ENCODE data around the gene ESCO1.

DNA sequence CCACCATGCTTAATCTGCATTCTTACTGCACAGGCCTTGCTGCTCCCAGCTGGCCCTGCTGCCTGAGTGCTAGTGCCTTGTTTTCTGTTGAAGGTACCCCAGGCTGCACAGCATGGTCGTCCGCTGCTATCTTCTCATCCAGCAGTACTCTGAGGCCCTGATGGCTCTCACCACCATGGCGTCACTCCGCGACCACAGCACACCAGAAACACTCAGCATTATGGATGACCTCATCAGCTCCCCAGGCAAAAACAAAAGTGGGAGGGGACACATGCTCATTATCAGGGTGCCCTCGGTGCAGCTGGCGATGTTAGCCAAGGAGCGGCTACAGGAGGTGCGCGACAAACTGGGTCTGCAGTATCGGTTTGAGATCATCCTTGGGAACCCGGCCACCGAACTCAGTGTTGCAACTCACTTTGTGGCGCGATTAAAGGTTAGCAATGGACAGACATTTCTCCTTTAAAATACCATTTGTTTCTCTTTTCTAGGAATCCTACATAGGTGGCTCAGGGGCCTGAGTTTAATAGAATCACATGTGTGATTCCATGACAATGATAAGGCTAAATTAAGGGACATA is 110.5 kb downstream of the ESCO1 start:
- TF ChIP-seq POLR2A (IDR thresholded peaks at IDR 0.05) (no peak), EP300 (IDR thresholded peaks at IDR 0.05) (no peak), CTCF (IDR thresholded peaks at IDR 0.05) (no peak), POLR2AphosphoS5 (IDR thresholded peaks at IDR 0.05) (no peak)
